ENCODE results near the gene NUP205.
A peak's percentile ranks its signal among the peaks of the same experiment; 100 is the strongest.
"Not testable (repeated sequence)": the region's sequence is repeated elsewhere in the genome, so short reads cannot be mapped to it uniquely, and the experiment has no call there.

Gene NUP205

DNA sequence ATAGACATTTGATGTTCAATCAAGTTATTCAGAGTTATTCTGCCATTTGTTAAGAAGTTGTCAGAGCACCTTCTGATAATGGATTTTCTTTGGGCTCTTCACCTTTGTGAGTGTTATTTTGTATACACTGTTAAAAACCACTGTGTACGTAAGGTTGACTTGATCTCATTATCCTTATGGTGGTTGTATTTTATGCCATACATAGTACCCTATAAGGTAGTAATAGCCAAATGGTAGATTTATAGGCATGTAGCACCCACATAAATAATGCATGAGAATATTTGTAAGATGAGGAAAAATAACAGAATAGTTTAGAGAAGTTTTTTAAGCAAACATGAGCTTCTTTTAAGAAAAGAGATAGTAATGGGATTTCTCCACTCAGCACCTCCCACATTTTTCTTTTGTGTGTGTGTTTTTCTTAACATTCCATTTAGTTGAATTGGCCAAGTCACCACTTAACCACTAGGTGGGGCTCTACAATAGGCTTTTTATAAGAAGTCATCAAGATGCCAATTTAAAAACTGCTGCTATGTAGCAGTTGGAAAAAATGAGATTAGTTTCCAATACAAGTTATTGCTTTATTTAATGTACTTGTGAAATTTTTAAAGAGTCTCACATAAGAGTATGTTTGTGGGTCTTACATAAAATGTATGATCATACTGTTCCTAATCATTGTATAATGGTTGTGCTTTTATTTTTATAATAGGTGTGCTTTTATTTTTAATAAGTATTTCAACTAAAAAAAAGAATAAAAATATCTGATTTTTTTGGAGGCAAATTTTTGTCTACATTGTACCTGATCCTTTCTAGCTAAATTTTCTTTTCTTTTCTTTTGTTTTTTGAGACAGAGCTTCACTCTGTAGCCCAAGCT lies 63.5 kb downstream of the NUP205 start:
- no peak for DNase-seq

DNA sequence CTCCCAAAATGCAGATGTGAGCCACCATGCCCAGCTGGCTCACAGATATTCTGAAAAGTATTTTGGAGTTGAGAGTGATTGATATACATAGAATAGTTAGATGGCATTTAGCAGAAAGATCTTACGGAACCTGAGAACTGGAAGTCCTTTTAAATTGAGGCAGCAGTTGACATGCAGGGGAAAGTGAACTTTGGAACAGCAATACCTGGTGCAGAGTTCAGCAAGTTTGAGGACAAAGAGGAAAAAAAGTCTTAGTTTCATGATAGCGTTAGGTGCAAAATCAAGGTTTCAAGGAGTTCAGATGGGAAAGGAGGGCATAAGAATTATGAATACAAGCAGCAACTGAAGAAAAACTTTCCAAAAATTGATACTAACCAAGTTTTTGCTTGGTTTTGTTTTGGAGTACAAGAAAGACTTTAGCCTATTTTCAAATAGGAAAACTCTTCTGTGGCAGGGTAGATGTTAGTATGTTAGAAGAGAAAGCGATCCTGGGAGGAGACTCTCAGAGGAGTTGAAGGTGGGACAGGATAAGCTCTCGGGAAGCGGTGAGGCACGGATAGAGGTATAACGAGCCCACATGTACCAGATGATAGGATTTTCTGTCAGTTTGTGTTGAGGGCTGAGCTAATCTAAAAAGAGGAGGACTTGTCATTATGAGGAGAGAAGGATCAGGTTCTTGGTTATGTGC lies 76.6 kb downstream of the NUP205 start:
- no peak for DNase-seq

DNA sequence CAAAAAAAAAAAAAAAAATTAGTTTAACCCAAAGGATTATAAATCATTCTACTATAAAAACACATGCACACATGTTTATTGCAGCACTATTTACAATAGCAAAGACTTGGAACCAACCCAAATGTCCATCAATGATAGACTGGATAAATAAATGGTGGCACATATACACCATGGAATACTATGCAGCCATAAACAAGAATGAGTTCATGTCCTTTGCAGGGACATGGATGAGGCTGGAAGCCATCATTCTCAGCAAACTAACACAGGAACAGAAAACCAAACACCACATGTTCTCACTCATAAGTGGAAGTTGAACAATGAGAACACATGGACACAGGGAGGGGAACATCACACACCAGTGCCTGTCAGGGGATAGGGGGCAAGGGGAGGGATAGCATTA lies 82.0 kb downstream of the NUP205 start:
- not testable (repeated sequence) for DNase-seq

DNA sequence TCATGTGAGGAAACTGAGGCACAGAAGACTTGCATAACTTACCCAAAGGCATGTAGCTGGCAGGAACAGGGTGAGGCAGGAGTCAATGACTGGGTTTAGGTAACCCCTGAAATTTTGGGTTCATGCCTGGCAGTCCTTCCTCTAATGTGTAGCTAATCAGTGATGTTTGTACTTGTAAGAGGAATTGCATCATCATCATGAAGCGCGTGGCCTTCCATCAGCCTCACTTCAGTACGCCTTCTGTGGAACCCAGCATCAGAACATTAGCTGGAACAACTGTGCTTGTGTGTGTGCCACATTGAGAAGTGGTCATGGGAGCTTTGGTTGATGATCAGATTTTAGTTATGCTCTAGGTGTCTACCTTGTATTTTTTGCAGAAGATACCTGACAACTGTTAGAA lies 86.4 kb downstream of the NUP205 start:
- DNase-seq = no peak

DNA sequence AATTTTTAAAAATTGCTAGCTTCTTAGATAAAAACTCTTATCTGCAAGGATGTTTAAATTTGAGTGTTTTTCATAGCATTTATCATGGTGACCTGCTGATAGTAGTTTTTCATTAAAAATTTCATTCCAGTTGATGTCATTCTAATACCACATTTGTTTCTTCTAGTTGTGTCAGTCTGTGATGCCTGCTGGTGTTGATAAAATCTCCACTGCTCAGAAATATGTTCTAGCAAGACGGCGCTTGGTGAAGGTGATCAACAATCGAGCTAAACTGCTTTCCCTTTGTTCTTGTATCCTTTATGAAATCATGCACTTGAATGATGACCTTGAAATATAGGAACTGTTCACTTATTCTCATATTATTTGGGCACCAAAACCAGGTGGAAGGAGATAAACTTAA lies 87.0 kb downstream of the NUP205 start:
- no peak for DNase-seq

DNA sequence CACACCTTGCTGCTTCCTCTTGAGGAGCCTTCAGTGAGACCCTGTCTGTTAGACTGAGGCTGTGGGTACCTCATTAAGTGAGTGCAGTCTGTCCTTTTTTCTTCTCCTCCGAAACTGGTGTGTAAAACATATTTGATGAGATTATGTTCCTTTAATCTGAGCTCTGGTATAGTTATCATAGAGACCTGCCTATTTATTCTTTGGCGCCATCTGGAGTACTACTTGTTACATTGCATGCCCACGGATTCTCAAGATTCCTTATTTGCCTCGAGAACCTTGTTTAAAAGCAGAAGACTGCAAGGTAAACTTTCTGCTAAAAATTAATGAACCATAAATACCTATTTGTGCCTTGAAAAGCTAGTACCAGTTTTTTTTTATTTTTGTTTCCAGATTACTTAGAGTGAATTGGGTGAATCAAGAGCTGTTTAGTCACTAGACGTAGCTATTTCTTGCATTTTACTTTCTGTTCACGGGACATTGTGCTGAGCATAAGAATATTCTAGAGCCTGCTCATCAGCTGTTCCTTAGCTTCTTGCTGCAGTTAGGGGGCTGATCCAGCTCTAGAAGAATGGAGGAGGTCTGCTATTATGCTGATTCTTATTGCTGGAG lies 87.7 kb downstream of the NUP205 start:
- DNase-seq = no peak

DNA sequence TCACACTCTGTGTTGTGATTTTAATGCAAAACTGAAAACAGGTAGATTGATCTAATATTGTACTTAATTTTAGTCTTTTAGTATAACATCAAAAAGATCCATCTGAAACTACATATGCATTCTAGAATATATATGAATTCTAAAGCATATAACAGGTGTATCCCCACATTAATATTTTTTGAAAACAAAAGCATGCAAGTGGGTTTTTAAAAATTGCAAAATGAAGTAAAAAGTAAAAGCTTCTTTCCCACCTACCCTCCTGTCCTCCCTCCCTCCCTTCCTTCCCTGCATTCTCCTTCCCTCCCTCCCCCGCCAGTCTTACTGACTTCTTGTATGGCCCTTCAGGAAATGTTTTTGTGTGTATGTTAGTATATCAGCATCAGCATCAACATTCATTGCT lies 90.0 kb downstream of the NUP205 start:
- no peak for DNase-seq

DNA sequence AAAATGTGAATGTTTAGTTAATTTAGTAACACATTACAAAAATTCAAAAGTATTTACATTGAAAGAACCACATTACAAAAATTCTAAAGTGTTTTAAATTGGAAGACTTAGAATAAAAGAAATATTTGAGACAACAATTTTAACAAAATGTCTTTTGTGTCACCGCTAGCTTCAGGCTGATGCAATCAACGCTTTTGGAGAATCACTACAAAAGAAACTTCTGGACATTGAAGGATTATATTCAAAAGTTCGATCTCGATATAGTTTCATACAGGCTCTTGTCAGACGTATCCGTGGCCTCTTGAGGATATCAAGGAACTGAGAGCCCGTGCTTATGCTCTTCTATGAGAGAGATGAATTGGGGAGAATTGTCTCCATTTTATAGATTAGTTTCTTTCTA lies 90.5 kb downstream of the NUP205 start:
- DNase-seq = no peak

DNA sequence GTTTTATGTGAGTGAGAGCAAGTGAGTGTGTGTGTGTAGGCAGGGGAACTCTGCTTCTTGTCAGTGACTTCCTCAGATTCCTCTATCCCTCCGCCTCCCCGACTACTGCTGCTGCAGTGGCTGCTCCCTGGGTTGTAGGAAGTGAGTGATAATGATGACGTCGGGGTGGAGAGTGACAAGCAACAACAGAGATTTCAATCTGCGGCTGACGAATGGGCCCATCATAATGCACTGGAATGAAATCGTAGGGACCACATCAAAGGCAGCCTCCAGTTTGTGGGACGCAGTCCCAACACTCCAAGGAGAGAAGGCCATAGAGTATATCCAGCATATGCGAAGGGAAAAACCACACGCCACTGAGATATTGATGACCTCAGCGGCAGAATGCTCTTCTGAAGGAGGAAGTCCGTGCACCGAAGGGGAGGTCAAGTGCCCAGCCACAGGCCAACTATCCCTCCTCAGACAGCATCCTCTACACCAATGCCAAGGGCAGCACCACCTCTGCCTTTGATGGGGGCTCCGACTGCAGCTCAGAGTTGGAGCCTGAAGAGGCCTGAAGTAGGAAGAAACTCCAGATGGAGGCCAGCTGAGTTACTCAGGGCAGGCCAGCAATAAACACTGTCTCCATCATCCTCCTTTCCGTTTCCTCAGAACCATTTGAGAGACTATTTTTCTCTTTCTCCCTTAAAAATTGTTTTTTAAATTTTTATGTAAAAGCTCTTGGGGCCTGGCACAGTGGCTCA lies 93.3 kb downstream of the NUP205 start:
- no peak for DNase-seq

DNA sequence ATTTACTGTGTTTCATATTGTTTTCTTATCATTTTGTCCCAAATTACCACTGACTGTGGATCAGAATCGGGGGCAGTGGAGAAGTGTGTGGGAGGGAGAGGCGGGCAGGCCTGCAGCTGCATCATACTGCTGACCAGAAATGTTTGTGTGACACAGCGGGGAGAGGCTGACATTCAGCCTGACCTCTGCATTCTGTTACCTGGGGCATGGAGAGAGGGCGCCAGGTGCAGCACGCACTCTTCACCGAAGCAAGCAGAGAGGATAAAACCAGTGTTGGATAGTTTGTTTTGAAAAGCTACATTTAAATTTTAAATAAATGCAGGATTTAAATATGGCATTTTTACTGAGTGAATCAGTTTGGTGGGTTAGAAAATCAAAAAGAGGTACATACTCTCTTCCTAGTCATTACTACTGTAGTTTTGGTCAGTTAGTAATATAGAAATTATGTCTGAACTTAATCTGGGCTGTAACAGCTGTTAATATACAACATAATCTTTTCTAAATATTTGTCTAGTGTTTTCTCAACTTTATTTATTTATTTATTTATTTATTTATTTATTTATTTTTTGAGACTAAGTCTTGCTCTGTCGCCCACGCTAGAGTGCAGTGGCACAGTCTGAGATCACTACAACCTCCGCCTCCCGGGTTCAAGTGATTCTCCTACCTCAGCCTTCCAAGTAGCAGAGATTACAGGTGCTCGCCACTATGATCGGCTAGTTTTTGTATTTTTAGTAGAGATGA lies 95.8 kb downstream of the NUP205 start:
- no peak for DNase-seq

DNA sequence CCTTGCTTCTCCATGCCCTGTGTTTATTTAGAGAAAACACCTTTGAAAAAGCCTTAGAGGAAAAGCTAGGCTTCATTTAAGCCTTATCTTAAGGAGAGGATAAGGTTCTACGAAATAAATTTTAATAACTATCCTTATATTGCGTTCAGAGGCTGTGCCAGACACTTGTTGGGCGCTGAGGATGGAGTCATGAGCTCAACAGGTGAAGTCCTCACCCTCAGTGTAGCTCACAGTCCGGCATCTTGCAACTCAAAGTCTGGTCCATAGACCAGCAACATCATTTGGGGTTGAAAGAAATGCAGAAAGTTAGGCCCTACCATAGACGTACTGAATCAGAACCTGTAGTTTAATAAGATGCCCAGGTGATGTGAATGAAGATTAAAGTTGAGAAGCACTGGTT lies 100.8 kb downstream of the NUP205 start:
- no peak for DNase-seq

DNA sequence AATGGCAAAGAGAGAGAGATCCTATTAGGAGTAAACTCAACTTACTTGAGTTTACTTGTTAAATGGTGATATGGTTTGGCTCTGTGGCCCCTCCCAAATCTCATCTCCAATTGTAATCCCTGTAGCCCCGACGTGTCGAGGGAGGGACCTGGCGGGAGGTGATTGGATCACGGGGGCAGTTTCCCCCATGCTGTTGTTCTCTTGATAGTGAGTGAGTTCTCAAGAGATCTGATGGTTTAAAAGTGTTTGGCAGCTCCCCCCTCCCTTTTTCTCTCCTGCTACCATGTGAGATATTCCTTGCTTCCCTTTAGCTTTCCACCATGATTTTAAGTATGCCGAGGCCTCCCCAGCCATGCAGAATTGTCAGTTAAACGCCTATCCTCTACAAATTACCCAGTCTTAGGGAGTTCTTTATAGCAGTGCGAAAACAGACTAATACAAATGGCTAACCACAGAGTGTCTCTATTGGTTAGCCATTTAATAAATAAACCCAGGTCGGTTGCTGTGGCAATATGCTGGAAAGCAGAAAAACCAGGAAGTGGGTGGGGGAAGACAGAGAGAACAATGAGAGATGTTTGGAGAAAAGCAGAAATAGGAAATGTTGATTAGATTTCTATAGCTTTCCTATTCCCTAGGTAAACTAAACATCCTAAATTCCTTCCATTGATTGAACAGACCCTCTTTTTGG lies 101.6 kb downstream of the NUP205 start:
- no peak for DNase-seq

DNA sequence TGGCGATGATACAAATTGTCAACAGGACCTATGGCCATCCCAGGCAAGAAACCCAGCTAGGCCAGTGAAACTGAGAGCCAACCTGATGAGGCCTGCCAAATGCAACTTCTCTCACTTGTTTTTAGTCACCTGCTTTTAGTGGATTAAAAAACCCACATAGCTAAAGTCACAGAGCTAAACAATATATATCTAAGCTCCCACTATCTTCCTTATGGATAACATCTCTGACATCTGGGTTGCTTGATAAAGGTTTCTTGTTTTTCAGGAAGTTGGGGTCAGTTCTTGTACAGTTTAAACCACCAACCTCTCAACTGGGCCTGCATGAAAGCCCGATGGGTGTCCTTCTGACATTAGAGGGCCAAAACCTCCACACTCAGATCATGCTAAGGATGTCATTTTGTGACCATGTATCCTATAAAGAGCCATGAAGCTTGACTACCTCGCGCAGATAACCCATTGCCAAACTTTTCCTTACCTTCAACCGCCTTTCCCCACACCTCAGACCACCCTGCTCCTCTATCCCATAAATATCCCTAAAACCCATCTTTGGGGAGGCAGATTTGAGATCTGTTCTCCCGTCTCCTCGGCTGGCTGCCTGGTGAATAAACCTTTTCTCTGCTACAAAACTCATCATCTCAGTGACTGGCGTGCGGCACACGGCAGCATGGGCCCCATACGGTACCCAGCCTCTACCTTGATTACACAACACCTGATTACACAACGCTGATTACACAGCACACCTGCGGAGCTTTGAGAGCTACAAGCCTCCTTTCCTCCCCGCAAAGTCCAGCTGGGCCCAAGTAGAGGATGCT lies 103.8 kb downstream of the NUP205 start:
- no peak for DNase-seq

DNA sequence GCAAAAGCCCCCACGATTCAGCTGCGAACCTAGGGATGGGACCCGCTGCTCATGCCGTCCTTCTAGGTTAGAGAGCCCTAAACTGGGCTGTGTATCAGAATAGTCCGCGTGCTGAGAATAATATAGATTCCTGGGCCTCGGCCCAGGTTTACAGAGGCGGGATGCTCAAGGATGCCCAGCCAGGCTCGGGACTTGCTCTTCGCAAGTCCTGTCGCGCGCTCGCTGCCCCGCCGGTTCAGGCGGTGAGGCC lies 104.3 kb downstream of the NUP205 start:
- no peak for DNase-seq

DNA sequence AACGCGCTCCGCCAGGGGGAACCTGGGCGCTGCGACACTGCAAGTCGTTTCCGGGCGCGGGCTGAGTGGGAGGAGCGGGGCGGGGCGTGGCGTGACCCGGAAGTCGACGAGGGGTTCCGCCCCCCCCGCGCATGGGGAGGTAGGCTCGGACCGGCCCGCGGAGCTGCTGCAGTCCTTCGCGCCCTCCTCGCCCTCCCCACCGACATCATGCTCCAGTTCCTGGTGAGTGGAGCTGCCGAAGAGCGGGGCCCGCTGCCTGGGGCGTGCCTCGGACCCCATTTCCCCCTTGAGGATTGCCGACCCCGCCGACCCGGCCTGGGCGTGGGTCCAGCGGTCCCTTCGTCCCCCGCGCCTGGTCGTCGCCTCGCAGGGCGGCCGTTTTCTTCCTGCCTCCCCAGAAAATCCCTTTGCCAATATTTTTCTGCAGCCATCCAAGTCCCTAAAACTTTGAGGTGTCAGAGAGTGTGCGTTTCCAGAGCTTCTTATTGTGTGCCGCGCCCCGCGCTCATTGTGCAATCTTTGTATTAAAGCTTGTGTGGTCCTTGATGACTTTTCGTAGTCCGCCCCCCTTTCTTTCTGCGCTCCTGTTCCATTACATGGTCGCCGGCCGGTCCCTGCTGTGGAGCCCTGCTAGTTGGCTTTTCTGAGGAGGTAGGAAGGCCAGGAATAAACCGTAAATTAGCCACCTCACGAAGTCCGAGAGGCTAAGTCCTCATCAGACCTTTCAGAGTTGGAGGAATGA lies 104.8 kb downstream of the NUP205 start, which contains the start of gene STMP1:
Gene STMP1 (plus strand): TSS at position 142 of the 742 bp plus-strand sequence.
- peak; percentile 98 for DNase-seq

DNA sequence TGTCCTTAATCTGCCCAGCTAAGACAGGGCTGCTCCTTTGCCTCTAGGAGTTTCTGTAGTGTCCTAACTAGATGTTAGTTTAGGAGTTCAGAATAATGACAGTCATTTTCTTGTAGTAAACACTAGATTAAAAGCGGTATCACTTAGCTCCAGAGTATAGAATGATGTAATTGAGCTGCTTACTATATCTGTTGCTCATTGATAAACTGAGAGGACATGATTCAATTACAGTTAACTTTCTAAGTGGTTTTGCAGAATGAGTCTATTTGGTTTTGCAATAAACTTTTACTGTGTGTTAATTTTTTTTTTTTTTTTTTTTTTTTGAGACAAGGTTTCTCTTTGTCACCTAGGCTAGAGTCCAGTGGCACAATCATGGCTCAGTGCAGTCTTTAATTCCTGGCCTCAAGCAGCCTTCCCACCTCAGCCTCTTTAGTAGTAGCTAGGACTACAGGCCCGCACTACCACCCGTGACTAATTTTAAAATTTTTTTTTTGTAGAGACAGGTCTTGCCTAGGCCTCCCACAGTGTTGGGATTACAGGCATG lies 106.4 kb downstream of the NUP205 start:
- DNase-seq = no peak

DNA sequence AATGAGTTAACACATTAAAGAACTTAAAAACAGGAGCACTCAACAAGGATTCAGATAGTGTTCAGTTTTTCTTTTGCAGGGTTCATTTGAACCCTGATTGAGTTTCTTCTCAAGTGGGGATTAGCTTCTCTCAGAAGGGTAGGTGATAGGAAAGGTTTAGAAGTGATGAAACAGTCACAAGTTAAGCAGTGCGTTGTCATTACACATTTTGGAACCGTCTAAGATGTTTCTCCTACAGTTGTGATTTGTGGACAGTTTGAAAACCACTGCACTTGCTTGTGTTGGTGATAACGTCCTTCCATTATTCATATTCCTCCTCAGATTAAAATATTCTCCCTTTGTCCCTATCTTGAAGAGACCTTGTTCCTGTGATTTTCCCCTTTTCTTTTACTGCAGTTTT lies 107.3 kb downstream of the NUP205 start:
- DNase-seq = no peak

DNA sequence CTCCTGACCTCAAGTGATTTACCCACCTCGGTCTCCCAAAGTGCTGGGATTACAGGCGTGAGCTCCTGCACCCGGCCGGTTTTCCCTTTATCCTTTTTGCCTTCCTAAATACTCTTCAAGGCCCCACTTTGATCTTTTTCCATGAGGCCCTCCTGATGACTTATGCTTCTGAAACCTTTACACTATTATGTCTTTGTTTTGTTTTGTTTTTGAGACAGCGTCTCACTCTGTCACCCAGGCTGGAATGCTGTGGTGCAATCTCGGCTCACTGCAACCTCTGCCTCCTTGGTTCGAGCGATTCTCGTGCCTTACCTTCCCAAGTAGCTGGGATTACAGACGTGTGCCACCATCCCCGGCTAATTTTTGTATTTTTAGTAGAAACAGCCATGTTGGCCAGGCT lies 108.4 kb downstream of the NUP205 start:
- no peak for DNase-seq

DNA sequence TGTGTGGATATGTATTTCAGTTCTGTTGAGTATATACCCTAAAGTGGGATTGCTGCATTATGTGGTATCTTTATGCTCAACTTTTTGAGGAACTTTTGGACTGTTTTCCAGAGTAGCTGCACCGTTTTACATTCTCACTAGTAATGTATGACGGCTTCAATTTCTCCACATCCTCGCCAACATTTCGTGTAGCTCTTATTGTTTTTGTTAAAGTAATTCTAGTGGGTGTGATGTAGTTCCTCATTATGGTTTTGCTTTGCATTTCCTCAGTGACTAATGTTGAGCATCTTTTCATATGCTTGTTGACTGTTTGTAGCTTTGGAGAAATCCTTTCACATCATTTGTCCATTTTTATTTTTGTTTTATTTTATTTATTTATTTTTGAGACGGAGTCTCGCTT lies 109.1 kb downstream of the NUP205 start:
- DNase-seq = no peak

DNA sequence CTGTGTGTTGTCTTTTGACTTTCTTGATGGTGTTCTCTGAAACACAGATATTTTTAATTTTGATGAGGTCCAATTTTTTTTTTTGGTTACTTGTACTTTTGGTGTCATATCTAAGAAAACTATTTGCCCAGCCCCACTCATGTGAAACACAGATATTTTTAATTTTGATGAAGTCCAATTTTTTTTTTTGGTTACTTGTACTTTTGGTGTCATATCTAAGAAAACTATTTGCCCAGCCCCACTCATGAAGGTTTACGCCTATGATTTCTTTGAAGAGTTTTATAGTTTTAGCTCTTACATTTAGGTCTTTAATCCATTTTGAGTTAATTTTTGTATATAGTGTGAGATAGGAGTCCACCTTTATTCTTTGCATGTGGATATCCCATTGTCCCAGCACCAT lies 109.9 kb downstream of the NUP205 start:
- DNase-seq = not testable (repeated sequence)

Measured in stimulated activated CD4-positive, alpha-beta T cell treated with anti-CD3 and anti-CD28 coated beads, Interleukin-4, amount 100 ng/mL, for 1 hour (primary cell).